Skeletal muscle tissue (tissue), 4 donors: ENCODE measurements around the gene MMP11. TPM values are rescaled to one million over a fixed set of nuclear protein-coding genes. Genes with fewer than 3 reads are reported as not detected.

Source experiments
- H3K27ac ChIP-seq: one replicate; pipeline ENCODE4 v1.7.0; 2013; ENCODE audit warnings: mild to moderate bottlenecking, low read depth, low read length, inconsistent platforms
- H3K27me3 ChIP-seq, 3 donors: one replicate each; pipeline ENCODE4 v1.7.0; 2013; ENCODE audit warnings: low read length in 3 of 3; ENCODE audit not compliant: control insufficient read depth in 3 of 3, insufficient read depth in 3 of 3
- H3K36me3 ChIP-seq, 3 donors: one replicate each; pipeline ENCODE4 v1.7.0; 2013; ENCODE audit warnings: low read length in 3 of 3; ENCODE audit not compliant: control insufficient read depth in 3 of 3, insufficient read depth in 3 of 3
- H3K4me1 ChIP-seq, 3 donors: one replicate each; pipeline ENCODE4 v1.7.0; 2013; ENCODE audit warnings: low read length in 3 of 3, mild to moderate bottlenecking in 3 of 3; ENCODE audit not compliant: control insufficient read depth in 3 of 3, insufficient read depth in 3 of 3
- H3K4me3 ChIP-seq, 3 donors: one replicate each; pipeline ENCODE4 v1.7.0; 2013; ENCODE audit warnings: low read length in 3 of 3
- H3K9ac ChIP-seq, 3 donors: one replicate each; pipeline ENCODE4 v1.7.0; 2013; ENCODE audit warnings: low read length in 3 of 3, mild to moderate bottlenecking in 3 of 3, moderate library complexity in 2 of 3, low read depth in 1 of 3
- H3K9me3 ChIP-seq, 3 donors: one replicate each; pipeline ENCODE4 v1.7.0; 2013; ENCODE audit warnings: low read length in 3 of 3; ENCODE audit not compliant: control insufficient read depth in 3 of 3
- total RNA-seq: library from RNA; depleted of rRNA; stranded (reverse); fragments of >200 nt; gene quantifications from one replicate; pipeline ENCODE4 v1.2.3, GENCODE V29; 2014
- donor health status: Osteomylitis.

The MMP11 gene
- total RNA-seq, 1 donor from 2014 or later: 6.3 TPM

DNA sequence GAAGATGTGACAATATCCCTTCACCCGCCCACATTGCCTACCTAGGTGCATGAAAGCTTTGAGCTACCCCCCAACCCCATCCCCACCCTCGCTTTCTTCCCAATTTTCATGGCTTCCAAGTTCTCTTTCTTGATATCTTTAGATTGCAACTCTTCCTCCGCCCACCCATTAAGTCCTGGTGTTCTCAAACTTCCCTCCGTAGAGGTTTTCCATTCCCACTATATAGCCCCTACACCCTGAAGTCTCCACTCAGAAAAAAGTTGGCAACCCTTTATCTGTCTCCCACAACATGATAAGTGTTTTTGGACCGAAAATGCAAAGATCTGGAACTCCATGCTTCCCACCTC lies 22.3 kb upstream of the MMP11 start:
- Histone ChIP-seq H3K4me3 (peak overlapping the region; percentile 84 to 89 (median 84)), H3K9ac (peak overlapping the region; percentile 75 to 84 (median 77)), H3K27me3 (no peaks in the 10 kb centered on the region), H3K9me3 (no peaks in the 10 kb centered on the region), H3K27ac (peak overlapping the region; percentile 79), H3K4me1 (peaks cover 5 to 17% (median 11%) of the 10 kb centered on the region in 3 donors), H3K36me3 (no peaks in the 10 kb centered on the region)

DNA sequence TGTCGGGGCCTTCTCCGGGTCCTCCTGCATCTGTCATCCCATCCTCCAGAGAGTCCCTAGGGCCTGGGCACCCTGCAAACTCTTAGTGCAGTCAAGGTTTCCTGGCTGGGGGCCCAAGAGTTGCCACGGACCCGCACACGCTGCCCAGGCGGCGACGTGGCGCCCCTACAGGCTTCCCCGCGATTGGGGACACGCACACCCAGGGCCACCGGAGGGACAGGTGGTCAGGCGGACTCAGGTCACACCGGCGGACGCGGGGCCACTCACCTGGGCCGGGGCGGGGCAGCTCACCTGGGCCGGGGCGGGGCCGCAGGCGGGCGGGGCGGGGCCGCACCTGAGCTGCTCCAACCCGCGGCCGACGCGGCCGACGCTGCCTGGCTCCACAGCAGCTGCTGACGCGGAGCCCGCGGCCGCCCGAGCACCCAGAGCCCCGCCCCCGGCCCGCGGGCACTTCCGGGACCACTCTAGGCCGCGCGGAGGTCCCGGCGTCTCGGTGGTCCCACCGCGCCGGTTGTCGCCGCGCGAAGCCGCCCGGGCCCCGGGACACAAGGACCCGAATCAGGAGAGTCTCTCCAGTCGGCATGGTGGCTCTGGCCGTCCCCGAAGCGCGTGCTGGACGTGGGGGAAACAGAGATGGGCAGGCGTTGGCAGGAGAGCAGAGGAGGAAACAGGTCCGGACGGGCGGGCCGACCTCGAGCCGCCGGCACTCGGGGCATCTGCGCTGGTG lies 21.8 kb upstream of the MMP11 start, which contains the start of gene ZNF70:
TSS of gene ZNF70 (minus strand) at position 399 of the 727 bp plus-strand sequence. CDS start 5,972 bp downstream, outside the sequence.
- Histone ChIP-seq H3K9ac (peak within 1 kb of the TSS; percentile 80 to 90 (median 85)), H3K4me1 (peaks cover 5 to 17% (median 11%) of the 10 kb centered on the region in 3 donors), H3K27ac (peak within 1 kb of the TSS; percentile 79), H3K9me3 (no peaks in the 10 kb centered on the region), H3K4me3 (peak within 1 kb of the TSS; percentile 84 to 89 (median 84)), H3K36me3 (no peaks in the 10 kb centered on the region), H3K27me3 (no peaks in the 10 kb centered on the region)

DNA sequence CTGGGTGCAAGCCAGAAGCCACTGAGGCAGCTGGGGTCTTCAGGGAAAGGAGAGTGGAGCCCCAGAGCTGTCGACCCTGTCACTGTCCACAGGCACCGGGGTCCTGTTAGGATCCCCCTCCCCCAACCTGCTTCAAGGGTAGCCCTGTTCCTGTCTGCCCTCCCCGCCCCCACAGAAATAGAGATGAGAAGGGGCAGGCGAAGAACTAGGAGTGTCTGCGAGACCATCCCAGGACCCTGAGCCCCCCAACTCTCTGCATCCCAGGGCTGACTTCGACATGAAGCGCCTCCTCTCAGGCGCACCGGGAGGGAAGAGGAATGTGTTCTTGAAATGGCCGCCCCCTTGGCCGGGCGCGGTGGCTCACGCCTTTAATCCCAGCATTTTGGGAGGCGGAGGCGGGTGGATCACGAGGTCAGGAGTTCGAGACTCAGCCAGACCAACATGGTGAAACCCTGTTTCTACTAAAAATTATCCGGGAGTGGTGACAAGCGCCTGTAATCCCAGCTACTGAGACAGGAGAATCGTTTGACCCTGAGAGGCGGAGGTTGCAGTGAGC lies 21.1 kb upstream of the MMP11 start:
- H3K4me1 ChIP-seq: peaks cover 5 to 17% (median 11%) of the 10 kb centered on the region in 3 donors
- peak overlapping the region; percentile 77 to 89 (median 84) for H3K4me3 ChIP-seq
- no peaks in the 10 kb centered on the region for H3K27me3 ChIP-seq
- peak overlapping the region; percentile 79 for H3K27ac ChIP-seq
- peak overlapping the region; percentile 80 to 90 (median 85) for H3K9ac ChIP-seq
- H3K9me3 ChIP-seq: no peaks in the 10 kb centered on the region
- H3K36me3 ChIP-seq: no peaks in the 10 kb centered on the region

DNA sequence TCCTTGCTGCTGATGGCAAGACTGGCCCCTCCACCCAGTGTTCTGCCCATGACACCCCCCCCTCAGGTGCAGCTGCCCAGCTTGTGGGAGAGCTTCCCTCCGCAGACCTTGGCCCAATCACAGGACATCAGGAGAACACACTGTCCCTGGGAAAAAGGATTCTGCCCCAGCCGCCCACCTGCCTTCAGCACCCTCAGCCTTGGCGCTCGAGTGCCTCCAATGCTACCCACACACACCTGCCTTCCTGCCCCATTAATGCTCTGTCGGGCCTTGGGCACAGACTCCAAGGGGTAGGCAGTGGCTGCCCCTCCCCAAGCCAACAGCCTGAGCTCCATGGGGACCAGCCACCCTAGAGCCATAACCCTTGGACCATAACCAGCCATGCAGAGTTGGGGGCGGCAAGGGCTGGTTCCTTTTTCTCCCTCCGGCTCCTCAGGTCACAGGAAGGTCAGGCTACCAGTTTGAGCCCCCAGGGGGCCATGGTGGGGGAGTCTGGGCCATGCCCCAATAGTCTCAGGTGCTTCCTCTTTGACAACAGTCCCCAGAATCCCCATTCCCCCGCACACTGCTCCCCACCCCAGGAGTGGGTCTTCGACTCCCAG lies 20.5 kb upstream of the MMP11 start:
- H3K27ac ChIP-seq: no peak overlapping the region
- no peaks in the 10 kb centered on the region for H3K9me3 ChIP-seq
- no peak overlapping the region for H3K9ac ChIP-seq
- H3K36me3 ChIP-seq: no peaks in the 10 kb centered on the region
- H3K4me3 ChIP-seq: no peak overlapping the region
- no peaks in the 10 kb centered on the region for H3K27me3 ChIP-seq
- peaks cover 5 to 17% (median 11%) of the 10 kb centered on the region in 3 donors for H3K4me1 ChIP-seq

DNA sequence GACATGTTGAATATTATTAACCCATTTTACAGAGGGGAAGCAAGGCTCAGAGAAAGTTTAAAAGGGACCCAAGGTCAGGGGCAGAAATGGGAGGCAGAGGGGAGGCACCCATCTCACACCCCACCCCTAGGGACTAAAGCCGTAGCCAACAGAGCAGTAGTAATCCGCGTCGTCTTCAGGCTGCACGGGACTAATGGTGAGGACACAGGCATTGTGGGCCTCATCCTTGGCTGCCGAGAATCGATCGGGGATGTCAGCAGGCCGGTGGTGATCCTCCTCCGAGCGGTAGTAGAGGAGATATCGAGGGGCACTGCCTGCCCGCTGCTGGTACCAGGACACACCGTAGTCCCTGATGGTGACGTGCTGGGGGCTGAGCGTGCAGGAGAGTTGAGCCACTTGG lies 19.9 kb upstream of the MMP11 start:
- no peak overlapping the region for H3K4me3 ChIP-seq
- H3K9me3 ChIP-seq: no peaks in the 10 kb centered on the region
- peaks cover 5 to 17% (median 11%) of the 10 kb centered on the region in 3 donors for H3K4me1 ChIP-seq
- no peaks in the 10 kb centered on the region for H3K27me3 ChIP-seq
- no peak overlapping the region for H3K27ac ChIP-seq
- no peak overlapping the region for H3K9ac ChIP-seq
- no peaks in the 10 kb centered on the region for H3K36me3 ChIP-seq

DNA sequence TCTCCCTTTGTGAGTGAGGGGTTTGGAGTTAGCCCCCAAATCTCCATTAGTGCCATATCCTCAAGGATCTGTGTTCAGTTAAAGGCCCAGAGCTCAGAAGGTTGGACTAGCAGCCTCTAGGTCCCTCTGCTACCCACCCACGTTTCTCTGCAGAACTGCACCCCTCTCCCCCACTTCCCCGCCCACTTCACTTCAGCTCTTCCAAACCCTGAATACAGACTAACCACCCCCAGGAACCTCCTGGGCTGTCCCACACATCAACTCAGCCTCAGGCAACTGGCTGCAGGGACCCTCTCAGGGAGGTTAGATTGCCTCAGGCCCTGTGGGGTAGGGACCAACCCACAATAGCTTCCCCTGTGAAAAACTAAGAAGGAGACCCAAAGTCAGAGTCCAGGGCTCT lies 19.3 kb upstream of the MMP11 start:
- Histone ChIP-seq H3K36me3 (no peaks in the 10 kb centered on the region), H3K27ac (no peak overlapping the region), H3K27me3 (no peaks in the 10 kb centered on the region), H3K4me1 (peaks cover 5 to 17% (median 11%) of the 10 kb centered on the region in 3 donors), H3K9me3 (no peaks in the 10 kb centered on the region), H3K4me3 (no peak overlapping the region), H3K9ac (no peak overlapping the region)

DNA sequence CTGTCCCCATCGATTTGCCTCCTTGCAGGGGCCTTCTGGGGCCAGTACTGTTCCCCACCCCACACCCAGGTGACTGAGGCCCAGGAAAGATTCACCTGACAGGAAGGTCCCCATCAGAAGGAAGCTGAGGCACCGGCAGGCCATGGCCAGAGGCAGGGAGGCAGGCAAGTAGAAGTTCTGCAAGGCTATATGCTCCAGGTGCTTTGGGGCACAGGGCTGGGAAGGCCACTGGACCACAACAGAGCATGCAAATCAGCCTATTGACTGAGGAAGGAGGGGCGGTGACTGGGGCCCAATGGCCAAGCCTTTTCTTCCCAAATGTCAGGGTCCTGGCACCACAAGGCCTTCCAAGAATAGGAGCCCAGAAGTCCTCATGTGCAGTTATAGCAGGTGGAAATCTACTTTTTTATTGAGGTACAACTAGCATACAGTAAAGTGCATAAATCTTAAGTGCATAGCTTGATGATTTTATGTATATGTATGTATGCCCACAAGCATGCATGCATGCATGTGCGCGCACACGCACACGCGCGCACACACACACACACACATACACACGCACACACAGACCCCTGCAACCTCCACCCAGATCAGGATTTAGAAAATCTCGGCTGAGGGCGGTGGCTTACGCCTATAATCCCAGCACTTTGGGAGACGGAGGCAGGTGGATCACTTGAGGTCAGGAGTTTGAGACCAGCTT lies 18.3 kb upstream of the MMP11 start, which contains the start of gene VPREB3:
TSS of gene VPREB3 (minus strand) at position 206 of the 700 bp plus-strand sequence. CDS start at position 144, 62 bp downstream.
- H3K4me3 ChIP-seq: no peak within 1 kb of the TSS
- H3K9ac ChIP-seq: no peak within 1 kb of the TSS
- no peaks in the 10 kb centered on the region for H3K36me3 ChIP-seq
- H3K9me3 ChIP-seq: no peaks in the 10 kb centered on the region
- H3K4me1 ChIP-seq: peaks cover 5 to 17% (median 11%) of the 10 kb centered on the region in 3 donors
- H3K27ac ChIP-seq: no peak within 1 kb of the TSS
- no peaks in the 10 kb centered on the region for H3K27me3 ChIP-seq

DNA sequence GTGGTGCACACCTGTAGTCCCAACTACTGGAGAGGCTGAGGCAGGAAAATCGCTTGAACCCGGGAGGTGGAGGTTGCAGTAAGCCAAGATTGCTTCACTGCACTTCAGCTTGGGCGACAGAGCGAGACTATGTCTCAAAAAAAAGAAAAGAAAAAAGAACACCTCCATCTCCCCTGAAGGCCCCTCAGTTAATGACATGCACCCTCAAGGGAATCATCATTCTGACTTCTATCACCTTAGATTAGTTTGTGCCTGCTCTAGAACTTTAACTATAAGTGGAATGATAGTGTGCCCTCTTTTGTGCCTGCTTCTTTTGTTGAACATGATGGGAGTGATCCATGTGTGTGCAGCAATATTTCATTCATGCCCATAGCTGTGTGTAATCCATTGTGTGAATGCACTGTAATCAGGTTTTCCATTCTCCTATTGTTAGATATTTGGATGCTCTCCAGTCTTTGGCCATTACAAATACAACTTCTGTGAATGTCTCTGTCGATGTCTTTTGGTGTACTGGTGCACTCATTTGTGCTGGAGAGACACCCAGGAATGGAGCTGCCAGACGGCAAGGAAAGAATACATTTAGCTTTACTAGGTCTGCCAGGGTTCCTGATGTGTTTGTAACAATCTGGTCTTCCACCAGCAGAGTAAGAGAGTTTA lies 17.5 kb upstream of the MMP11 start:
- Histone ChIP-seq H3K27me3 (no peaks in the 10 kb centered on the region), H3K4me3 (no peak overlapping the region), H3K9me3 (no peaks in the 10 kb centered on the region), H3K36me3 (no peaks in the 10 kb centered on the region), H3K27ac (no peak overlapping the region), H3K4me1 (peaks cover 5 to 12% (median 6%) of the 10 kb centered on the region in 3 donors), H3K9ac (no peak overlapping the region)

DNA sequence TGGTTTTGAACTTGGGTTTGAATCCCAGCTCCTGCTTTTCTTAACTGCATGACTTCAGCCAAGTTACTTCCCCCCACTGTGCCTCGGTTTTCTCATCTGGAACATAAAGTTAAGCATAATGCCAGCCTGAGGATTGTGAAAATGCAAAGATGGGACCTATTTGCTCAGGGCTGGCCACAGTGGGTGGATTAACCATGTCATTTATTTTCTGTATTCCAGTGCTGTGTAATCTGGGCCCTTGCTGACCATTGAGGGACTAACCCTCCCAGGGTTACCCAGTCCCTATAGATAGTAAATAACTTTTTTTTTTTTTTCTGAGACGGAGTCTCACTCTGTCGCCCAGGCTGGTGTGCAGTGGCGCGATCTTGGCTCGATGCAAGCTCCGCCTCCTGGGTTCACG lies 16.9 kb upstream of the MMP11 start:
- Histone ChIP-seq H3K4me1 (peaks cover 5 to 7% (median 6%) of the 10 kb centered on the region in 3 donors), H3K9ac (no peak overlapping the region), H3K9me3 (no peaks in the 10 kb centered on the region), H3K36me3 (no peaks in the 10 kb centered on the region), H3K27me3 (no peaks in the 10 kb centered on the region), H3K27ac (no peak overlapping the region), H3K4me3 (no peak overlapping the region)
